HepG2 (cell line): ENCODE data around the gene JMJD8. TPM values are rescaled to one million over a fixed set of nuclear protein-coding genes. Genes with fewer than 3 reads are reported as not detected.
A peak's percentile ranks its signal among the peaks of the same experiment; 100 is the strongest.

Source experiments
- EED ChIP-seq: sonication (generic); formaldehyde crosslinking; IDR thresholded peaks from 2 replicates; pipeline ENCODE4 v1.5.0; 2020; ENCODE audit warnings: mild to moderate bottlenecking, missing genetic modification reagents
- ELF1 ChIP-seq: sonication (generic); formaldehyde crosslinking; IDR thresholded peaks from 2 replicates; pipeline ENCODE4 v1.4.0; 2020; ENCODE audit warnings: missing genetic modification reagents
- JARID2 ChIP-seq: sonication (generic); formaldehyde crosslinking; IDR thresholded peaks from 2 replicates; pipeline ENCODE4 v1.8.1; 2023; ENCODE audit warnings: missing genetic modification reagents, inconsistent platforms; ENCODE audit not compliant: insufficient replicate concordance
- KDM2A ChIP-seq: sonication (generic); formaldehyde crosslinking; IDR thresholded peaks from 2 replicates; pipeline ENCODE4 v1.4.0; 2020; ENCODE audit warnings: low read depth, missing genetic modification reagents, borderline replicate concordance
- MAFG ChIP-seq: sonication (generic); formaldehyde crosslinking; IDR thresholded peaks from 2 replicates; pipeline ENCODE4 v1.5.1; 2020; ENCODE audit warnings: mild to moderate bottlenecking, missing genetic modification reagents
- MTA3 ChIP-seq: sonication (generic); formaldehyde crosslinking; IDR thresholded peaks from 2 replicates; pipeline ENCODE4 v1.4.0; 2020; ENCODE audit warnings: missing genetic modification reagents
- PCBP2 ChIP-seq: fragments of 200-400 bp; formaldehyde crosslinking; optimal IDR thresholded peaks from 2 replicates; pipeline ENCODE3; 2018; ENCODE audit warnings: low read length, low read depth; ENCODE audit not compliant: poor library complexity, severe bottlenecking
- RAD51 ChIP-seq: fragments of 450-650 bp; IDR thresholded peaks from 2 replicates; pipeline ENCODE4 v1.6.1; 2016; ENCODE audit warnings: borderline replicate concordance
- RBFOX2 ChIP-seq: fragments of 200-400 bp; formaldehyde crosslinking; IDR thresholded peaks from 2 replicates; pipeline ENCODE4 v1.6.1; 2017; ENCODE audit warnings: low read depth, mild to moderate bottlenecking, low read length
- SKIL ChIP-seq: sonication (generic); formaldehyde crosslinking; IDR thresholded peaks from 2 replicates; pipeline ENCODE4 v1.8.0; 2022; ENCODE audit warnings: missing genetic modification reagents, mild to moderate bottlenecking, moderate library complexity, borderline replicate concordance
- SNAPC4 ChIP-seq: sonication (generic); formaldehyde crosslinking; IDR thresholded peaks from 2 replicates; pipeline ENCODE4 v1.4.0; 2020; ENCODE audit warnings: mild to moderate bottlenecking, missing genetic modification reagents
- THAP7 ChIP-seq: sonication (generic); formaldehyde crosslinking; IDR thresholded peaks from 2 replicates; pipeline ENCODE4 v1.8.1; 2023; ENCODE audit warnings: mild to moderate bottlenecking, missing genetic modification reagents
- ZBTB46 ChIP-seq: sonication (generic); formaldehyde crosslinking; IDR thresholded peaks from 2 replicates; pipeline ENCODE4 v1.4.0; 2020; ENCODE audit warnings: mild to moderate bottlenecking, missing genetic modification reagents, borderline replicate concordance
- ZNF276 ChIP-seq: sonication (generic); formaldehyde crosslinking; IDR thresholded peaks from 2 replicates; pipeline ENCODE4 v1.4.0; 2020; ENCODE audit warnings: mild to moderate bottlenecking, low read depth, missing genetic modification reagents
- ZNF333 ChIP-seq: sonication (generic); formaldehyde crosslinking; IDR thresholded peaks from 2 replicates; pipeline ENCODE4 v1.4.0; 2020; ENCODE audit warnings: mild to moderate bottlenecking, missing genetic modification reagents, borderline replicate concordance
- ZNF740 ChIP-seq: sonication (generic); formaldehyde crosslinking; IDR thresholded peaks from 2 replicates; pipeline ENCODE4 v1.4.0; 2020; ENCODE audit warnings: missing genetic modification reagents
- polyA plus RNA-seq, 8 experiments: library from polyadenylated mRNA; depleted of rRNA in 3 of 8; stranded (reverse) in 7 of 8; unstranded in 1 of 8; fragments of >200 nt; fragmentation: Illumina TruSeq in 4 of 8; extraction: Trizol in 4 of 8; gene quantifications; 2 replicates each; pipeline versions ENCODE4 v1.2.1 to v1.2.3, GENCODE V29; 2011 to 2016; ENCODE audit warnings: low read depth in 4 of 8, missing spikeins in 1 of 8, mixed read lengths in 1 of 8; ENCODE audit not compliant: insufficient read depth in 1 of 8
- total RNA-seq, 5 experiments: library from RNA; depleted of rRNA; stranded (reverse); fragments of >200 nt; fragmentation: Illumina TruSeq; extraction: Trizol; gene quantifications; 2 replicates each; pipeline ENCODE4 v1.2.3, GENCODE V29; 2016; ENCODE audit warnings: low read depth in 1 of 5

The JMJD8 gene
- total and polyA plus RNA-seq, 2 of the 13 experiments (the other 11 are each of a cell fraction or from before 2014, with no cell fraction given) = 2.6 to 11.8 TPM

GRCh38 chr16:715477-716199 lies 31.5 kb upstream of the JMJD8 start (continued):
- no peak for TF ChIP-seq SKIL (CRISPR knock-in tag)
- no peak for TF ChIP-seq RAD51
- TF ChIP-seq JARID2 (CRISPR knock-in tag) = no peak
- no peak for TF ChIP-seq PCBP2
- no peak for TF ChIP-seq ZBTB46
- TF ChIP-seq RBFOX2 = no peak
- TF ChIP-seq EED = no peak
- TF ChIP-seq ZNF740 (CRISPR knock-in tag) = no peak
- no peak for TF ChIP-seq MAFG
- TF ChIP-seq ZNF333 = no peak
- no peak for TF ChIP-seq SNAPC4
- no peak for TF ChIP-seq ELF1 (CRISPR knock-in tag)
- peak; percentile 34; the same call in 1 of the 2 replicates for TF ChIP-seq KDM2A (CRISPR knock-in tag)
- TF ChIP-seq MTA3 = 0 out of 2 replicates have a peak, but pooled peaks have one; percentile 17
- TF ChIP-seq ZNF276 = no peak
- TF ChIP-seq THAP7 (CRISPR knock-in tag) = peak; percentile 31
